GM18498 (cell line): ENCODE results near the gene SGSM2.
A peak's percentile ranks its signal among the peaks of the same experiment; 100 is the strongest.
"Not testable (repeated sequence)": the region's sequence is repeated elsewhere in the genome, so short reads cannot be mapped to it uniquely, and the experiment has no call there.

Experiments used
- ATAC-seq: cut with Tn5 transposase; IDR thresholded peaks from one replicate; pipeline ENCODE4 v1.9.1; 2021; ENCODE audit warnings: mild to moderate bottlenecking, moderate library complexity; ENCODE audit not compliant: unreplicated experiment

The SGSM2 gene

GRCh38 chr17:2336852-2337543 is at the start of gene SGSM2:
TSS of gene SGSM2 (plus strand) at chr17:2337501. CDS start at chr17:2337689, 188 bp downstream.
- ATAC-seq: peak; percentile 36

- ATAC-seq: no peak
Observed at GRCh38 chr17:2289878-2290478, 47.3 kb upstream of the SGSM2 start.

GRCh38 chr17:2292100-2292499 is 45.2 kb upstream of the SGSM2 start:
- no peak for ATAC-seq

DNA sequence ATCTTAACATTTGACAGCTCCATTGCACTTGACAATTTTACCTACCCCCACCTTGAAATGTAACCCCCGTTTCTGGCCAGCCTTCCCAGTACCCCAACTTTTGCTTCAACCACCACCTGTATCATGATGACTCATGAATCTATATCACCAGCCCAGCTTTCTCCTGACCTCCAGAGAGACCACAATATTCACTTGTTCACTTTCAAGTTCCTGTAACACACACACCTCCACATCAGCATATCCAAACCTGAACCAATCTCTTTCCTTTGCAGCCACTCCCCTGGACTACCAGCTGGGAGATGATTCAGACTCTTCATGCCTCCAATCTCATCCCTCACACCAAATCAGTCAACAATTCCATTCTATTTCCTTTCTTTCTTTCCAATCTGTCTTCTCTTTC is 41.7 kb upstream of the SGSM2 start:
- ATAC-seq: no peak

- no peak for ATAC-seq
Observed at GRCh38 chr17:2297023-2297422, 40.3 kb upstream of the SGSM2 start.

DNA sequence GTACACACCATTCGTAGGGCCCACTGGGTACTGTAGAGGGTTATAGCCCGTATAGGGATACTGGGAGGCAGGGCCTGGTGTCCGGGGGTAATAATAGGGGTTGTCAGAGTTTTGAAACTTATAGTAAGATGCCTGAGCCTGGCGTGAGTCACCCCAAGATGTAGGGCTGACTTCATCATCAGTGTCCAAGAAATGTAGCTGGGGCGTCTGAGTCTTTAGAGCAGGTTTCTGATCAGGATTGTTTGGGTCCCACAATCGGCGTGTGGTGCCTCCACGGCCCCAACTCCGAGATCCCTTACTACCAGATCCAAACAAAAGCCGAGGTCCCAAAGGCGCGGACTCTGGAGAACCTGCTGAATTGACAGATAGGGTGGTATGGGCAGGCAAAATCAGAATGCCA is 38.2 kb upstream of the SGSM2 start:
- ATAC-seq: no peak

DNA sequence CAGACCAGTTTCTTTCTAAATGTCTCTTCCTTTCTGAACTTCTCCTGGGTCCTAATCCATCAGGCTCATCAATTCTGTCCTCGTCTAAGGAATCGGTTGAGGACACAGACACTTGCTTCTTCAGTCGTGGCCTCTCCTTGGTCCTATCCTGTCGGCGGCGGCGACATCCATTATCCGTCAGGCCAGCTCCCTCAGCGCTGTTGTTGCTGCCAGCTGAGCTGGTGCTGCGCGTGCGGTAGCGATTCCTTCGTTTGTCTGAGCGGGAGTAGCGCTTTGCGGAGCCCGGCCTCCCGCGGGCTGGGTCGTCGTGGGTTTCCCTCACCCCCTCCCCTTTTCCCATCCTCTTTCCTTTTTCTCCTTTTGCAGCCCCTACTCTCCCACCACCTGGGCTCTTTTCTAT is 37.5 kb upstream of the SGSM2 start:
- ATAC-seq: no peak

GRCh38 chr17:2302778-2303203 is 34.5 kb upstream of the SGSM2 start:
- ATAC-seq: no peak

DNA sequence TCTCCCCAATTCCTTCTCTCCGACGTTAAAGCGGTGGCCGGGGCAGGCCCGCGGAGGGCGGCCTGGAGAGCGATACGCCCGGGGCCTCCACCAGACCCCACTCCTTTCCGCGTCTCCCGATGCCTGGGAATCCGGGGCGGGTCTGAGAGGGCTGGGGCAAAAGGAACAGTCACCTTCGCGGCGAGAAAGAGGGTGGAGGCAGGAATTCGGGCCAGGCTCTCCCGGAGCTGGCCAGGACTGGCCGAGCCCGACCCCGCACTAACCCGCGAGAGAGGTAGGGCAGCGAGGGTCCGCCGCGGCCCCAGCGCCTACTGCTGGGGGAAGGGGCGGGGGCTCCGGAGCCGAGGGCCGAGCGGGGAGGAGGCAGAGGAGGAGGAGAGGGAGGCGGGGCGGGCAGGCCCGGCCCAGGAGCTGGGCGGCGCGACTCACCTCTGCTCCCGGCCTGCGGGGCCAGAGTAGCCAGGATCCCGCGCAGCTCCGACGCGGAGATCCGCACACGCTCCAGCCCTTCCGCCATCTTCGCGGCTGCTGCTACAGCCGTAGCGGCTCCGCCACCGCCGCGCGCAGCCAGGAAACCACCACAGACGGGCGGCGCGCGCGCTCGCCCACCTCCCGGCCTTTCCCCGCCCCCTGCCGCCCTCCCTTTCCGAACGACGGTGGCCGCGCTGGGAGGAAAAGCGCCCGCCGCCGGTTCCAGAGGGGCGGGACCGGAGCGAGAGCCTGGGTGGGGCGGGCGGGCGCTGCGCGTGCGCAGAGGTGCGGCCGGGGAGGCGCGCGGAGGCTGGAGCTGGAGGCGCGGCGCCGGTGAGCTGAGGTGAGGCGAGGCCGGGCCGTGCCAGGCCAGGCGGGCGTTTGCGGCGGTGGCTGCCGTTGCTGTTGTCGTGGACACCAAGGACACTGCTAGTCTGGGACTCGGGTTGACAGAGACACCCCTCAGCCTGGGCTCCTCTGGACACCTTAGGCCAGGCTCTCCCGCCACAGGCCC is 33.8 kb upstream of the SGSM2 start, which contains the start of the genes SMG6 and SRR:
Gene SMG6 (minus strand): TSS at position 582 of the 985 bp plus-strand sequence. CDS start 65 bp downstream, at position 517.
Gene SRR (plus strand): TSS at position 747 of the 985 bp plus-strand sequence. CDS start 11,611 bp downstream, outside the sequence.
- peak; percentile 87 for ATAC-seq

DNA sequence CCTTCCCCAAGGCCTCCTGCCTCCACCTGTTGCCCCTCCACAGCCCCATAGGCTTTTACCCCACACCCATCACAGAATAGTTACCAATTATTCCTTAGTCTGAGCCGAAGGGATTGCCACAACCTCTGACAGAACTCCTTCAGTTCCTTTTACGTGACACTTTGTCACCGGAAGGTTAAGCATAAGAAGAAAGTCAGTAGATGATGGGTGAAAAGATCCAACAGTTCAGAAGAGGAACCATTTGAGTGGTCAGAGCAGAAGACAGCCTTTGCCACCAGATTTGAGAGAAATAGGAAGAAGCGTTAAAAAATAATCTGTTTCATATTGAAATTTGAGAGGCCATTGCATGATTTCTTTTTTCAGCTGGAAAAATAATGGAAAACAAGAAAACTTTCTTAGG is 32.4 kb upstream of the SGSM2 start:
- no peak for ATAC-seq

- no peak for ATAC-seq
Observed at GRCh38 chr17:2309338-2310154, 27.8 kb upstream of the SGSM2 start.

DNA sequence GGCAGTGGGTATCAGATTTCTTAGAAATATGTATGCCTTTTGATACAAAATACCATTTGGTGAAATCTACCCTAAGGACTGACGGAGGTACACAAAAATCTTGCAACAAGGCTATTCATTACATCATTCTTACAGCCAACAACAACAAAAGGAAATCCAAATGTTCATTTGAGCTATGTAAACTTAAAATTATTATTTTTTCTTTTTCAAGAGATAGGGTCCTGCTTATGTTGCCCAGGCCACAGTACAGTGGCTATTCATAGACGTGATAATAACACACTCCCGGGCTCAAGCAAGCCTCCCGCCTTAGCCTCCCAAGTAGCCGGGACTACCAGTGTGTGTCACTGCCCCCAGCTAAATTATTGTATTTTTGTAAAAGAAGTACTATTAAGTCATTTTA is 24.6 kb upstream of the SGSM2 start:
- ATAC-seq: no peak

GRCh38 chr17:2316916-2317205 is 20.4 kb upstream of the SGSM2 start:
- ATAC-seq: not testable (repeated sequence)

GRCh38 chr17:2317796-2318195 is 19.5 kb upstream of the SGSM2 start:
- no peak for ATAC-seq

DNA sequence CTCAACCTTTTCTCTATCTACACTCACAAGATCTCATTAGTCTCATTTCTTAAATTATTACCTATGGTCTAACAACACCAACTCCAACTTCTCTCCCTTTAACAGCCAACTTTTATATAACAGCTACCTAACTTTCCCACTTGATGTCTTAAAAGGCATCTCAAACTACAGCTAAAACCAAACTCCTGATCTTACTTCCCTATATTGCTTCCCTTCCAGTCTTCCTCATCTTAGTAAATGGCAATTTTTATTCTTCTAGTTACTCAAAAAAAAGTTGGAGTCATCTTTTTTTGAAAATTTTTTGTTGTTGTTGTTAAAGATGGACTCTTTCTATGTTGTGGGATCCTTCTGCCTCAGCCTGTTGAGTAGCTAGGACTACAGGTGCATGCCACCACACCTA is 18.2 kb upstream of the SGSM2 start:
- ATAC-seq: no peak

DNA sequence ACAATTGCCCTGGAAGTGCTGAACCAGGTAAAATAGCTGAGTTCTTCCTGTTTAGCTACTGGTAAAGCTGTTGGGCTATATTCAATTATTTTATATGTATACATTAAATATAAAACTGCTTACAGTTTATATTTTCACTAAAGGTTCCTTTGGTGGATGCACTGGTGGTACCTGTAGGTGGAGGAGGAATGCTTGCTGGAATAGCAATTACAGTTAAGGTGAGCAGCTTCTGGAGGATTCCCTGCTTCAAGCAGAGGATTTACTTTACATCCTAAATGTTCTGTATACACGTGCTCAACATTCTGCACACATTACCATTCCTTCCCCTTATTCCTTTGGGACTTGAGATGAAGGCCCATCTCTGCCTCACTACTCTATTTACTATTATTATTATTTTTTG is 15.9 kb upstream of the SGSM2 start:
- ATAC-seq: no peak

GRCh38 chr17:2323629-2324314 is 13.5 kb upstream of the SGSM2 start:
- ATAC-seq: no peak

GRCh38 chr17:2331303-2331702 is 6.0 kb upstream of the SGSM2 start:
- no peak for ATAC-seq

- no peak for ATAC-seq
Observed at GRCh38 chr17:2335726-2336214, 1.5 kb upstream of the SGSM2 start.
